ENCODE data around the gene PTPRQ.

GRCh38 chr12:80721326-80721725 lies 277.3 kb downstream of the PTPRQ start:
- TF ChIP-seq, protein P1, sequence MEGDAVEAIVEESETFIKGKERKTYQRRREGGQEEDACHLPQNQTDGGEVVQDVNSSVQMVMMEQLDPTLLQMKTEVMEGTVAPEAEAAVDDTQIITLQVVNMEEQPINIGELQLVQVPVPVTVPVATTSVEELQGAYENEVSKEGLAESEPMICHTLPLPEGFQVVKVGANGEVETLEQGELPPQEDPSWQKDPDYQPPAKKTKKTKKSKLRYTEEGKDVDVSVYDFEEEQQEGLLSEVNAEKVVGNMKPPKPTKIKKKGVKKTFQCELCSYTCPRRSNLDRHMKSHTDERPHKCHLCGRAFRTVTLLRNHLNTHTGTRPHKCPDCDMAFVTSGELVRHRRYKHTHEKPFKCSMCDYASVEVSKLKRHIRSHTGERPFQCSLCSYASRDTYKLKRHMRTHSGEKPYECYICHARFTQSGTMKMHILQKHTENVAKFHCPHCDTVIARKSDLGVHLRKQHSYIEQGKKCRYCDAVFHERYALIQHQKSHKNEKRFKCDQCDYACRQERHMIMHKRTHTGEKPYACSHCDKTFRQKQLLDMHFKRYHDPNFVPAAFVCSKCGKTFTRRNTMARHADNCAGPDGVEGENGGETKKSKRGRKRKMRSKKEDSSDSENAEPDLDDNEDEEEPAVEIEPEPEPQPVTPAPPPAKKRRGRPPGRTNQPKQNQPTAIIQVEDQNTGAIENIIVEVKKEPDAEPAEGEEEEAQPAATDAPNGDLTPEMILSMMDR (IDR thresholded peaks at IDR 0.05) = no peak
- TF ChIP-seq FOXK1 (CRISPR knock-in tag; IDR thresholded peaks at IDR 0.05) (no peak), TEAD4 (CRISPR knock-in tag; IDR thresholded peaks at IDR 0.05) (no peak), HMGXB4 (CRISPR knock-in tag; IDR thresholded peaks at IDR 0.05) (no peak), PREB (CRISPR knock-in tag; IDR thresholded peaks at IDR 0.05; ENCODE audit: borderline replicate concordance) (no peak), CBFB (CRISPR knock-in tag; IDR thresholded peaks at IDR 0.05; ENCODE audit: low read depth) (no peak), USF2 (CRISPR knock-in tag; IDR thresholded peaks at IDR 0.05) (no peak)
- TF ChIP-seq, protein P2, sequence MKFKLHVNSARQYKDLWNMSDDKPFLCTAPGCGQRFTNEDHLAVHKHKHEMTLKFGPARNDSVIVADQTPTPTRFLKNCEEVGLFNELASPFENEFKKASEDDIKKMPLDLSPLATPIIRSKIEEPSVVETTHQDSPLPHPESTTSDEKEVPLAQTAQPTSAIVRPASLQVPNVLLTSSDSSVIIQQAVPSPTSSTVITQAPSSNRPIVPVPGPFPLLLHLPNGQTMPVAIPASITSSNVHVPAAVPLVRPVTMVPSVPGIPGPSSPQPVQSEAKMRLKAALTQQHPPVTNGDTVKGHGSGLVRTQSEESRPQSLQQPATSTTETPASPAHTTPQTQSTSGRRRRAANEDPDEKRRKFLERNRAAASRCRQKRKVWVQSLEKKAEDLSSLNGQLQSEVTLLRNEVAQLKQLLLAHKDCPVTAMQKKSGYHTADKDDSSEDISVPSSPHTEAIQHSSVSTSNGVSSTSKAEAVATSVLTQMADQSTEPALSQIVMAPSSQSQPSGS (CRISPR knock-in tag; IDR thresholded peaks at IDR 0.05; ENCODE audit: borderline replicate concordance, low read depth) = no peak
- TF ChIP-seq, protein P3, sequence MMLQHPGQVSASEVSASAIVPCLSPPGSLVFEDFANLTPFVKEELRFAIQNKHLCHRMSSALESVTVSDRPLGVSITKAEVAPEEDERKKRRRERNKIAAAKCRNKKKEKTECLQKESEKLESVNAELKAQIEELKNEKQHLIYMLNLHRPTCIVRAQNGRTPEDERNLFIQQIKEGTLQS (CRISPR knock-in tag; conservative IDR thresholded peaks at IDR 0.05) = no peak
